HEK293T (cell line): ENCODE results near the gene DYNC2LI1.

Experiments
- ARNT ChIP-seq: fragments of 450-650 bp; IDR thresholded peaks from 2 replicates; pipeline ENCODE4 v1.6.1; 2017; ENCODE audit warnings: mild to moderate bottlenecking
- BHLHE40 ChIP-seq: fragments of 450-650 bp; IDR thresholded peaks from 2 replicates; pipeline ENCODE4 v1.6.1; 2016; ENCODE audit warnings: mild to moderate bottlenecking, moderate library complexity, borderline replicate concordance
- FOXA1 ChIP-seq: fragments of 450-650 bp; IDR thresholded peaks from 2 replicates; pipeline ENCODE4 v1.6.1; 2016; ENCODE audit warnings: mild to moderate bottlenecking
- SUZ12 ChIP-seq: fragments of 450-650 bp; IDR thresholded peaks from 2 replicates; pipeline ENCODE4 v1.6.1; 2016; ENCODE audit warnings: mild to moderate bottlenecking
- ZNF384 ChIP-seq: fragments of 450-650 bp; IDR thresholded peaks from 2 replicates; pipeline ENCODE4 v1.6.1; 2016

- TF ChIP-seq BHLHE40 (no peak), FOXA1 (no peak), ARNT (no peak), ZNF384 (no peak), SUZ12 (no peak)
Observed at GRCh38 chr2:43751476-43751990, 22.3 kb upstream of the DYNC2LI1 start.
